Natural killer cell (primary cell): ENCODE data around the gene TMTC2. TPM values are rescaled to one million over a fixed set of nuclear protein-coding genes. Genes with fewer than 3 reads are reported as not detected.

Source experiments
- ATAC-seq, 3 donors: fragments of 150-1000 bp in 2 of 3; fragments of 200-7000 bp in 1 of 3; cut with Tn5 transposase; 1 replicate in 1 of 3; 2 replicates in 2 of 3; pipeline ENCODE4 v1.10.0; 2021; ENCODE audit warnings: mild to moderate bottlenecking in 2 of 3, moderate library complexity in 2 of 3
- DNase-seq, 2 donors: peaks; one replicate each; pipeline versions ENCODE4 v3.0.0 to v3.0.0-alpha.2; 2013 to 2021; ENCODE audit warnings: mixed read lengths in 1 of 2
- H3K27ac ChIP-seq: one replicate; pipeline ENCODE4 v1.5.1; 2013; ENCODE audit warnings: mild to moderate bottlenecking, low read length
- H3K27me3 ChIP-seq: one replicate; pipeline ENCODE4 v1.6.1; 2013; ENCODE audit warnings: low read length; ENCODE audit not compliant: control insufficient read depth, insufficient read depth
- H3K36me3 ChIP-seq: one replicate; pipeline ENCODE4 v1.6.1; 2013; ENCODE audit warnings: low read length; ENCODE audit not compliant: control insufficient read depth, insufficient read depth
- H3K4me1 ChIP-seq: one replicate; pipeline ENCODE4 v1.6.1; 2013; ENCODE audit warnings: low read length; ENCODE audit not compliant: control insufficient read depth, insufficient read depth
- H3K4me3 ChIP-seq: one replicate; pipeline ENCODE4 v1.5.1; 2013; ENCODE audit warnings: low read length
- H3K9me3 ChIP-seq: one replicate; pipeline ENCODE4 v1.6.1; 2013; ENCODE audit warnings: low read length; ENCODE audit not compliant: control insufficient read depth, insufficient read depth
- H3K27ac Mint-ChIP-seq, 2 donors: one replicate each; pipeline ENCODE4 v1.8.0; 2022; ENCODE audit warnings: mild to moderate bottlenecking in 2 of 2, mixed read lengths in 2 of 2, moderate library complexity in 1 of 2
- H3K27me3 Mint-ChIP-seq, 2 donors: one replicate each; pipeline ENCODE4 v1.8.0; 2022; ENCODE audit warnings: low read depth in 2 of 2, mixed read lengths in 2 of 2
- H3K36me3 Mint-ChIP-seq: one replicate; pipeline ENCODE4 v1.8.0; 2022; ENCODE audit warnings: mixed read lengths
- H3K4me1 Mint-ChIP-seq, 2 donors: one replicate each; pipeline ENCODE4 v1.8.0; 2022; ENCODE audit warnings: mixed read lengths in 2 of 2
- H3K4me3 Mint-ChIP-seq: one replicate; pipeline ENCODE4 v1.8.0; 2022; ENCODE audit warnings: mild to moderate bottlenecking, moderate library complexity, mixed read lengths
- H3K9me3 Mint-ChIP-seq, 2 donors: one replicate each; pipeline ENCODE4 v1.8.0; 2022; ENCODE audit warnings: mixed read lengths in 2 of 2
- WGBS: methylation state at CpG from one replicate; pipeline ENCODE4 v1.1.7; 2013; ENCODE audit warnings: missing lambda C conversion rate; ENCODE audit not compliant: insufficient coverage; 5-methylcytosine and 5-hydroxymethylcytosine counted together
- intact Hi-C: fragments of 100-400 bp; cut with micrococcal nuclease; formaldehyde crosslinking; loops from one replicate; pipeline ENCODE4 v1.14.2; 2022
- total RNA-seq, 4 donors: library from RNA; stranded (reverse); fragments of 120-200 nt in 1 of 4; gene quantifications; one replicate each; pipeline versions ENCODE4 v1.2.3 to v1.2.4, GENCODE V29; 2013 to 2022
- TF ChIP-seq, protein P1 (sequence below): fragments of 200-600 bp; IDR thresholded peaks from one replicate; pipeline ENCODE4 v1.8.0; 2022; ENCODE audit warnings: antibody characterized with exemption

TMTC2 gene
- total RNA-seq, 3 donors from 2014 or later (not counting 1 experiment from before 2014, with no cell fraction given): 1.4 to 2.3 (median 1.6) TPM

DNA sequence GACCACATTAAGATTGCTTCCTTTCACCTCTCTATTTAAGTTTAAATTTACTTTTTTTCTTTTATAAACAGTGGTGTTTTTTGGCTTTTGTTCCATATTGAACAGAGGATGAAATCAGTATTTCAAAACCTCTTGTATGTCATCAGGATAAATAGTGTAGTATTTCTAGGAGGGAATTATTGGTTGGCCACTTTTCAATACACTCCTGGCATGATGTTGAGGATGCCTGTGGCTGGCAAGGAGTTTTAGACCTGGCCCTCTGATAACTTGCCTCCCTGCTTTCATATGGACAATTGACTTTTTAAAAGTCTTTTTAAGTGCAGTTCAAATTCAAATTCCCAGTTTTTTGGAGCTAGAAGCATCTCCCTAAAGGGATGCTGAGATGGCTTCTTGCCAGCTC, 9.8 kb downstream of the TMTC2 start:
- H3K27me3 Mint-ChIP-seq: no peaks in the 10 kb centered on the region
- Histone ChIP-seq H3K27ac (no peak overlapping the region), H3K4me3 (no peak overlapping the region), H3K27me3 (no peaks in the 10 kb centered on the region), H3K36me3 (no peaks in the 10 kb centered on the region), H3K9me3 (no peaks in the 10 kb centered on the region), H3K4me1 (no peaks in the 10 kb centered on the region)
- intact Hi-C loops: no loop called here
- no peaks in the 10 kb centered on the region for H3K36me3 Mint-ChIP-seq
- ATAC-seq (no peak), DNase-seq (no peak)
- TF ChIP-seq, protein P1, sequence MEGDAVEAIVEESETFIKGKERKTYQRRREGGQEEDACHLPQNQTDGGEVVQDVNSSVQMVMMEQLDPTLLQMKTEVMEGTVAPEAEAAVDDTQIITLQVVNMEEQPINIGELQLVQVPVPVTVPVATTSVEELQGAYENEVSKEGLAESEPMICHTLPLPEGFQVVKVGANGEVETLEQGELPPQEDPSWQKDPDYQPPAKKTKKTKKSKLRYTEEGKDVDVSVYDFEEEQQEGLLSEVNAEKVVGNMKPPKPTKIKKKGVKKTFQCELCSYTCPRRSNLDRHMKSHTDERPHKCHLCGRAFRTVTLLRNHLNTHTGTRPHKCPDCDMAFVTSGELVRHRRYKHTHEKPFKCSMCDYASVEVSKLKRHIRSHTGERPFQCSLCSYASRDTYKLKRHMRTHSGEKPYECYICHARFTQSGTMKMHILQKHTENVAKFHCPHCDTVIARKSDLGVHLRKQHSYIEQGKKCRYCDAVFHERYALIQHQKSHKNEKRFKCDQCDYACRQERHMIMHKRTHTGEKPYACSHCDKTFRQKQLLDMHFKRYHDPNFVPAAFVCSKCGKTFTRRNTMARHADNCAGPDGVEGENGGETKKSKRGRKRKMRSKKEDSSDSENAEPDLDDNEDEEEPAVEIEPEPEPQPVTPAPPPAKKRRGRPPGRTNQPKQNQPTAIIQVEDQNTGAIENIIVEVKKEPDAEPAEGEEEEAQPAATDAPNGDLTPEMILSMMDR: no peak
- no peaks in the 10 kb centered on the region for H3K9me3 Mint-ChIP-seq
- no peak overlapping the region for H3K4me3 Mint-ChIP-seq
- no peak overlapping the region for H3K27ac Mint-ChIP-seq
- H3K4me1 Mint-ChIP-seq: no peaks in the 10 kb centered on the region

DNA sequence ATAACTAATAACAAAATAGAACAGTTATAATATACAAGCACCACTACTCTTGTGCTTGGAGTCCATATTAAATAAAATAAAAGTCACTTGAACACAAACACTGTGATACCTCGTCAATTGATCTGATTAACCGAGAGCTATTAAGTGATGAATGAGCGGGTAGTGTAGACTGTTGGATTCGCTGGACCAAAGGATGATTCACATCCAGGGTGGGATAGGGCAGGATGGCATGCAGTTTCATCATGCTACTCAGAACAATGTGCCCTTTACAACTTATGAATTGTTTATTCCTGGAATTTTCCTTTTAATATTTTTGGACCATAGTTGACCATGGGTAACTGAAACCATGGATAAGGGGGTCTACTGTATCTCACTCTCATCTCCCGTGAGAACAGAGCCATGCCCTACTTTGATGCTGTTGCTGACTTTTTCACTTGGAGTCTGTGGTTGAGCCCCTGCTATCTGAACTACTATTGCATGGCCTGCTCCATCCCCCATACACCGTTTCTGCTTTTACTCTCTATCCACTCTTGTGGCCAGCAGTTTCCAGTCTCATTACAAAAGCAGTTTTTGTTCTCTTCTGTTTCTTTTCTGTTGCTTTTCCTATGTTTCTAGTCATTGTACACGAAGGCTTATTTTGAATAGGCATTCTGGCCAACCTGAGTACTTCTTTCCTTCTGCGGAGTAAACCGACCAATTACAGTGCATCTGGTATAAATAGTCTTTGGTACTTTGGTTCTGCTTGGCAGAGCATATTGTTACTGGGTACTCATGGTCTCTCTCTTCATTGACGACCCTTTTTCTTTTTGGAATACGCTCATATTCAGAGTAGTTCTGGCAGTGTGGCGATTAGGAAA, 12.2 kb downstream of the TMTC2 start:
- intact Hi-C loops: no loop called here
- Histone ChIP-seq H3K4me3 (no peak overlapping the region), H3K27ac (no peak overlapping the region), H3K36me3 (no peaks in the 10 kb centered on the region), H3K9me3 (no peaks in the 10 kb centered on the region), H3K4me1 (no peaks in the 10 kb centered on the region), H3K27me3 (no peaks in the 10 kb centered on the region)
- no peak overlapping the region for H3K27ac Mint-ChIP-seq
- no peaks in the 10 kb centered on the region for H3K4me1 Mint-ChIP-seq
- H3K27me3 Mint-ChIP-seq: no peaks in the 10 kb centered on the region
- H3K4me3 Mint-ChIP-seq: no peak overlapping the region
- ATAC-seq (no peak), DNase-seq (no peak)
- H3K9me3 Mint-ChIP-seq: no peaks in the 10 kb centered on the region
- no peaks in the 10 kb centered on the region for H3K36me3 Mint-ChIP-seq
- TF ChIP-seq, protein P1: no peak
- WGBS: 91% methylated on average over 11 of the region's 12 CpGs

DNA sequence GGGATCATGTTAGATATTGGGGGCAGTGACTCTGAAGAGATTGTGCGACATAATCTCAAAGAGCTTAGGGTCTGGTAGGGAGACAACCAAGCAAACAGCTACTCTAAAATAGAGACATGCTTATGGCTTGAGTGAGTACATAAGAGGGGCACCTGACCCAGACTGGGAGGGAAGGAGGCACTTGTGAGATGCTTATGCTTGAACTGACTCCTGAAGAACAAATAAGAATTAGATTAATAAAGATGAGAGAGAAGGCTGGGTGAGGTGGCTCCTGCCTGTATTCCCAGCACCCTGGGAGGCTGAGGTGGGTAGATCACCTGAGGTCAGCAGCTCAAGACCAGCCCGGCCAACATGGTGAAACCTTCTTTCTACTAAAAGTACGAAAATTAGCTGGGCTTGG, 19.1 kb downstream of the TMTC2 start:
- no peak overlapping the region for H3K27ac Mint-ChIP-seq
- TF ChIP-seq, protein P1: no peak
- no peak overlapping the region for H3K27ac ChIP-seq
- no peaks in the 10 kb centered on the region for H3K36me3 Mint-ChIP-seq
- ATAC-seq (no peak), DNase-seq (no peak)
- H3K4me3 ChIP-seq: no peak overlapping the region
- no peaks in the 10 kb centered on the region for H3K9me3 ChIP-seq
- no peaks in the 10 kb centered on the region for H3K27me3 ChIP-seq
- H3K4me1 Mint-ChIP-seq: no peaks in the 10 kb centered on the region
- intact Hi-C loops: no loop called here
- H3K4me1 ChIP-seq: no peaks in the 10 kb centered on the region
- no peak overlapping the region for H3K4me3 Mint-ChIP-seq
- WGBS: 82% methylated on average over 3 of the region's 3 CpGs
- no peaks in the 10 kb centered on the region for H3K27me3 Mint-ChIP-seq
- no peaks in the 10 kb centered on the region for H3K36me3 ChIP-seq
- no peaks in the 10 kb centered on the region for H3K9me3 Mint-ChIP-seq
